ENCODE results near the gene PSMC1. TPM values are rescaled to one million over a fixed set of nuclear protein-coding genes. Genes with fewer than 3 reads are reported as not detected.

Gene PSMC1
- total RNA-seq, 1 donor from 2014 or later = 105 TPM

DNA sequence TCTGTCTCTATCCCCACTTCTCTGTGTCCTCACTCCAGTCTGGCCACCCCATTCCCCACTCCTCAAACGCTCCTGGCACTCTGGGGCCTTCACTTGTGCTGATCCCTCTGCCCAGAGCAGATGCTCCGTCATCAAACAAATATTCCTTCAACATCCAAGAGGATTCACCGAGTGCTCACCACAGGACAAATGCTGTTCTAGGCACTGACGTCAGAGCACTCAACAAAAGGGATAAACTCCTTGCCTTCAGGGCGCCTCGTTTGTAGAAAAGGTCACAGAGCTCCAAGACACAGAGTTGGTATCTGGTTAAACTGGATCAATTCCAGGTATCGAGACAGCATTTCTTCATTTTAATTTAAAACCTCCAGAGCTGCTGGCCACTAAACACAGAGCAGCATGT, 35.3 kb downstream of the PSMC1 start:
- no peak overlapping the region for H3K4me3 Mint-ChIP-seq (ENCODE audit: unreplicated experiment)
- DNase-seq (ENCODE audit: low spot score) = no peak
- H3K9me3 Mint-ChIP-seq (ENCODE audit: unreplicated experiment) = no peaks in the 10 kb centered on the region
- TF ChIP-seq, protein P1, sequence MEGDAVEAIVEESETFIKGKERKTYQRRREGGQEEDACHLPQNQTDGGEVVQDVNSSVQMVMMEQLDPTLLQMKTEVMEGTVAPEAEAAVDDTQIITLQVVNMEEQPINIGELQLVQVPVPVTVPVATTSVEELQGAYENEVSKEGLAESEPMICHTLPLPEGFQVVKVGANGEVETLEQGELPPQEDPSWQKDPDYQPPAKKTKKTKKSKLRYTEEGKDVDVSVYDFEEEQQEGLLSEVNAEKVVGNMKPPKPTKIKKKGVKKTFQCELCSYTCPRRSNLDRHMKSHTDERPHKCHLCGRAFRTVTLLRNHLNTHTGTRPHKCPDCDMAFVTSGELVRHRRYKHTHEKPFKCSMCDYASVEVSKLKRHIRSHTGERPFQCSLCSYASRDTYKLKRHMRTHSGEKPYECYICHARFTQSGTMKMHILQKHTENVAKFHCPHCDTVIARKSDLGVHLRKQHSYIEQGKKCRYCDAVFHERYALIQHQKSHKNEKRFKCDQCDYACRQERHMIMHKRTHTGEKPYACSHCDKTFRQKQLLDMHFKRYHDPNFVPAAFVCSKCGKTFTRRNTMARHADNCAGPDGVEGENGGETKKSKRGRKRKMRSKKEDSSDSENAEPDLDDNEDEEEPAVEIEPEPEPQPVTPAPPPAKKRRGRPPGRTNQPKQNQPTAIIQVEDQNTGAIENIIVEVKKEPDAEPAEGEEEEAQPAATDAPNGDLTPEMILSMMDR (IDR thresholded peaks at IDR 0.05; ENCODE audit: unreplicated experiment) = no peak
- no peak overlapping the region for H3K27ac Mint-ChIP-seq (ENCODE audit: unreplicated experiment)
- H3K27me3 Mint-ChIP-seq (ENCODE audit: unreplicated experiment) = no peaks in the 10 kb centered on the region
- H3K36me3 Mint-ChIP-seq (ENCODE audit: low read depth, unreplicated experiment) = peaks cover 34% of the 10 kb centered on the region
- H3K4me1 Mint-ChIP-seq (ENCODE audit: unreplicated experiment) = no peaks in the 10 kb centered on the region

DNA sequence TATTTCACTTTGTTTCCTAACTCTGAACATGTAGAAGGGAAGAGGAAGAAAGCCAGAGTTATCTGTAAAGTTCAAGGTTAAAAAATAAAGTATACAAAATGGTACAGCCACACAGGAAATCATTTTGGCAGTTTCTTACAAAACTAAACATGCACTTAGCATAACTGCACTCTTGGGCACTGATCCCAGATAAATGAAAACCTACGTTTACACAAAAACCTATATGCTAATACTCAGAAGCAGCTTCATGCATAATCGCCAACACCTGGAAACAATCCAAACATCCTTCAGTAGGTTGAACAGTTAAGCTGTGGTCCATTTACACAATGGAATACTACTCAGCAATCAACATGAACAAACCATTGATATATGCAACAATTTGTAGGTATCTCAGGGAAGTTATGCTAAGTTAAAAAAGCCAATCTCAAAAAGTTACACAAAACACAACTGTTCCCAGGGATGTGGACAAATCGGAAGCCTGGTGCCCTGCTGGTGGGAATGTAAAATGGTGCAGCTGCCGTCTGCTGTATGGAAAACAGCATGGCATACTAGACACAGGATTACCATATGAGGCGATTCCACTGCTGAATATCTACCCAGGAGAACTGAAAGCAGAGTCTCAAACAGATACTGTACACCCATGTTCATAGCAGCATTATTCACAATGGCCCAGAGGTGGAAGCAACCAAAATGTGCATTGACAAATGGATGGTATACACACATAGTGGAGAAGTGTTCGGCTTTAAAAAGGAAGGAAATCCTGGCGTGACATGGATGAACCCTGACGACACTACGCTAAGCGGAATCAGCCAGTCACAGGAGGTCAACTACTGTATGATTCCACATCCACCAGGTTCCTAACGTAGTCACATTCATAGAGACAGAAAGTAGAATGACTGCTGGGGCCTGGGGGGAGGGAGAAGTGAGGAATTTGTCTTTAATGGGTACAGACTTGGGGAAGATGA, 37.7 kb downstream of the PSMC1 start:
- peaks cover 34% of the 10 kb centered on the region for H3K36me3 Mint-ChIP-seq (ENCODE audit: low read depth, unreplicated experiment)
- no peaks in the 10 kb centered on the region for H3K27me3 Mint-ChIP-seq (ENCODE audit: unreplicated experiment)
- DNase-seq (ENCODE audit: low spot score) = no peak
- H3K27ac Mint-ChIP-seq (ENCODE audit: unreplicated experiment) = no peak overlapping the region
- no peaks in the 10 kb centered on the region for H3K4me1 Mint-ChIP-seq (ENCODE audit: unreplicated experiment)
- TF ChIP-seq, protein P1 (IDR thresholded peaks at IDR 0.05; ENCODE audit: unreplicated experiment) = no peak
- no peaks in the 10 kb centered on the region for H3K9me3 Mint-ChIP-seq (ENCODE audit: unreplicated experiment)
- no peak overlapping the region for H3K4me3 Mint-ChIP-seq (ENCODE audit: unreplicated experiment)

DNA sequence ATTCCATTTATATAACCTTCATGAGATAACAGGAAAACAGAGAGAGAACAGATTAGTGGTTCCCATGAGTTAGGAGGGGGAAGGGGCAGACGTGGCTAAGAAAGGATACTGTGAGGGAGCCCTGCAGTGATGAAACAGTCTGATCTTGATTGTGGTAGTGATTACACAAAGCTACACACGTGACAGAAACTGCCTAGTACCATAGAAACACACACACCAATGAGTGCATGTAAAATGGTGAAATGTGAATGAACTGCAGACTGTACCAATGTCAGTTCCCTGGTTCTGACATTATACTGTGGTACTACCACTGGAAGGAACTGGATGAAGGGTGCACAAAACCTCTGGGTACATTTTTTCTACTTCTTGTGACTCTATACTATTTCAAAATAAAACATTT, 38.5 kb downstream of the PSMC1 start:
- DNase-seq (ENCODE audit: low spot score) = no peak
- no peak overlapping the region for H3K4me3 Mint-ChIP-seq (ENCODE audit: unreplicated experiment)
- TF ChIP-seq, protein P1 (IDR thresholded peaks at IDR 0.05; ENCODE audit: unreplicated experiment) = no peak
- no peak overlapping the region for H3K27ac Mint-ChIP-seq (ENCODE audit: unreplicated experiment)
- peaks cover 33% of the 10 kb centered on the region for H3K36me3 Mint-ChIP-seq (ENCODE audit: low read depth, unreplicated experiment)
- H3K9me3 Mint-ChIP-seq (ENCODE audit: unreplicated experiment) = no peaks in the 10 kb centered on the region
- no peaks in the 10 kb centered on the region for H3K4me1 Mint-ChIP-seq (ENCODE audit: unreplicated experiment)
- peaks cover 4% of the 10 kb centered on the region for H3K27me3 Mint-ChIP-seq (ENCODE audit: unreplicated experiment)

DNA sequence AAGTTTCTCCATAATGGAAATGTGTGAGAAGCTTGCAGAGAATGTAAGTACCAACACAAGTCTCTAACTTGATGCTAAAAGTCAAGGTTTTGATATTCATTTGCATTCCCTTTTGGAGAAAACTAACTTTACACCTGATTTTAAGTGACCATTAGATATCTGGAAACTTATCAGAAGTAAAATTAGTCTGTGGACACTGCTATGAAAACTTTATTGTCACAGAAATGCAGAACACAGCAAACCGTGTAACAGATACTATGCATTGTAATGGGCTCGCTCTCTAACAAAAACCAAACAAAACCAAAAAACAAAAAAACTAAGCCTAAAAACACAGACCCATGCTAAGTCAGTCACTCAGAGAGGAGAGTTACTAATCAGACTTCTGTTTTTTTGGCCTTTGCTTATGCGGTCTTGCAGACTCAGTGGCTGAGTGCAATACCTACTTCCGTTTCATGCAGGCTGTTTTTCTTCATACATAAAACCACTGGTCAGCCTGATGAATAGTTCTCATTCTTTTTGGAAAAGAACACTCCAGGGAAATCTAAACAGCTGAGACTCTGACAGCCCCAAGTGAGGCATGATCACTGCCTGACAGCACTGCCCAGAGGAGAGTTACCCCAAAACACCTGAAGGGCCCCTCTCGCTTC, 39.6 kb downstream of the PSMC1 start:
- TF ChIP-seq, protein P1 (IDR thresholded peaks at IDR 0.05; ENCODE audit: unreplicated experiment) = no peak
- H3K27ac Mint-ChIP-seq (ENCODE audit: unreplicated experiment) = no peak overlapping the region
- no peak for DNase-seq (ENCODE audit: low spot score)

DNA sequence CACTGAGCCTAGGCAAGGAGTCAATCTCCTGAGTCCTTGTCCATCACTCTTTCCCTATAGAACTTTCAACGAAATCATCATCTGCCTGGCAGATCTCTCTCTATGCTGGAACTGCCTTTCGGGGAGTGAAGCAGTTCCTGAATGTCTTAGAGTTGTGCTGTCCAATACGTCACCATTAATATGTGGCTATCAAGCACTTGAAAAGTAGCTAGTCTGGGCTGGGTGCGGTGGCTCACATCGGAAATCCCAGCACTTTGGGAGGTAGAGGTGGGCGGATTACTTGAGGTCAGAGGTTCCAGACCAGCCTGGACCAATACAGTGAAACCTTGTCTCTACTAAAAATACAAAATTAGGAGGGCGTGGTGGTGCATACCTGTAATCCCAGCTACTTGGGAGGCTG, 40.3 kb downstream of the PSMC1 start:
- Mint-ChIP-seq H3K27ac (ENCODE audit: unreplicated experiment) (no peak overlapping the region), H3K27me3 (ENCODE audit: unreplicated experiment) (peaks cover 7% of the 10 kb centered on the region), H3K4me3 (ENCODE audit: unreplicated experiment) (no peak overlapping the region), H3K9me3 (ENCODE audit: unreplicated experiment) (no peaks in the 10 kb centered on the region), H3K36me3 (ENCODE audit: low read depth, unreplicated experiment) (peaks cover 36% of the 10 kb centered on the region), H3K4me1 (ENCODE audit: unreplicated experiment) (peaks cover 7% of the 10 kb centered on the region)
- TF ChIP-seq, protein P1 (IDR thresholded peaks at IDR 0.05; ENCODE audit: unreplicated experiment) = no peak
- DNase-seq (ENCODE audit: low spot score) = no peak

More for the DNA sequence above, 39.6 kb downstream of the PSMC1 start:
- no peak overlapping the region for H3K4me3 Mint-ChIP-seq (ENCODE audit: unreplicated experiment)
- H3K36me3 Mint-ChIP-seq (ENCODE audit: low read depth, unreplicated experiment) = peaks cover 36% of the 10 kb centered on the region
- no peaks in the 10 kb centered on the region for H3K9me3 Mint-ChIP-seq (ENCODE audit: unreplicated experiment)
- H3K4me1 Mint-ChIP-seq (ENCODE audit: unreplicated experiment) = peaks cover 5% of the 10 kb centered on the region
- peaks cover 7% of the 10 kb centered on the region for H3K27me3 Mint-ChIP-seq (ENCODE audit: unreplicated experiment)

Measured in endothelial cell (in vitro differentiated cells).